GM18505 (cell line): ENCODE results near the gene ANTXR1.

Source experiments
- ATAC-seq: cut with Tn5 transposase; IDR thresholded peaks from one replicate; pipeline ENCODE4 v1.9.1; 2021; ENCODE audit not compliant: unreplicated experiment
- POLR2A ChIP-seq: IDR thresholded peaks from 4 replicates; pipeline ENCODE4 v1.6.1; 2011; ENCODE audit warnings: borderline replicate concordance; ENCODE audit not compliant: insufficient read depth, insufficient read length; ENCODE audit errors: extremely low read depth

ANTXR1 gene

GRCh38 chr2:69157441-69157840, 144.5 kb downstream of the ANTXR1 start:
- no peak for TF ChIP-seq POLR2A
- no peak for ATAC-seq

DNA sequence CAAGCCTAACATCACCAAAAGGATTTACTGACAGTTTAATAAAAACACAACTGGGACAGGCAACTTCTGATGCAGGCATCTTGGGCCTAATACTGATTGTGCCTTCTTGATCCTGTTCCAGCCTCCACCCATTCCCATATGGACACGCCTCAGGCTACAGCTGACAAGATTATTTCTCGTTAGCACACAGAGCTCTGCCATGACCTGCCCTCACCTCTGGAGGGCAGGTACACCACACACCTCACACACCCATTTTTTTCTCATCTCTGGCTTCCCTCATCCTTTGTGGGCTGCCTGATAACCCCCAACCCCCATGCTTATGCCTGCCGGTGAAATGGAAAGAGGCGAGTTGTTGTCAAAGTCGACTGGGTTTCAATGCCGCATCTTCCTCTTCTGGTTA, 147.0 kb downstream of the ANTXR1 start:
- TF ChIP-seq POLR2A, result no peak
- ATAC-seq, result no peak

DNA sequence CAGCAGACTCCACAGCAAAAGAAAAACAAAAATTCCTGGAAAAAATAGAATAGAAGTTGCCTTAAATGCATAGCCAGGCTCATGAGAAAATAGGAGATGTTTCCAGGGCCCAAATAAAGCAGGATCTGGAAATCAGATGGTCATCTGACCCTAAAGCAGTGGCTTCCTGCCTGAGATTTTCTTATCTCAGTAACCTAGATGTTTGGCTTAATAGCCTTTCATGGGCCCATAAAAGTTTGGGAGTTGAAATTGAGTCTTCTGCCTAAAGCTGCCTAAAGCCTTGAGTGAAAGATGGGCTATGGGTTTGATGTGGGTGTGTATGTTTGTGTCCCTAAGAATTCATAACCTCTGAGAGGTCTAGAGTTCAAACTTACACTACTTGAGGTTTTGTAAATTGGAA, 149.1 kb downstream of the ANTXR1 start:
- ATAC-seq, result no peak
- no peak for TF ChIP-seq POLR2A

DNA sequence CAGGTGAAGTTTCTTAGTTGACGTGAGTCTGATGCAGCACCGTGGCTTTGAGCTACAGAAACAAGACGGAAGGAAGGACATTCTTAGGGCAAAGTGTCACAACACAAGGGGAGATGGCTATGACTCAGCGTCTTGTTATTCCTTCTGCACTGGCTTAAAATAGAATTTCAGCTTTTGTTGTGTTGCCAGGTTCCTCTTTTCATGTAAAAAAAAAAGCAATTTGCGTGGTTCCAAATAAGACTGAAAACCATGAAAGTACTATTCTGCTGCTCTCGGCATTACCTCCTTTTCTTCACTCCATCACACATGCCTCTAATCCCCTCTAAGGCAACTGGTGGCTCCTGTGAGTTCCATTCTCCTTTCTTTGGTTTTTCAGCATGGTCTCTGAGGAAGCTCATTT, 150.1 kb downstream of the ANTXR1 start:
- peak; percentile 83 for ATAC-seq
- TF ChIP-seq POLR2A, result no peak

DNA sequence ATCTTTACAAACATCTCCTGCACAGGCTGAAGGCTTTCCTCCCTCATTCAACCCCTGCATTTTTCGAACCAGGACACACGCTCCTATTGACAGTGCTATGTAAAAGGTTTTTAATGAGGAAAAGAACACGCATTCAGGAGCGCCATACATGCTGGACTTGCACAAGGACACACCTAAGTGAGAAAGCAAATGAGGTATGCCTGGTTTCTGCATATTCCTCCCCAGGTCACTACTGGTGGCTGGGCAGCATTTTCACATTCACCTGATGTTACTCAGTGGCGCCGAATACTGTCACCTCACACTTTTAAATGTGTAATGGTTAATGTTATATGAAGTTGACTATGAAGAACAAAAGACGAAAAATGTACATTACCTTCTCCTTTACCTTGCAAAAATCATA, 150.6 kb downstream of the ANTXR1 start:
- no peak for ATAC-seq
- no peak for TF ChIP-seq POLR2A

DNA sequence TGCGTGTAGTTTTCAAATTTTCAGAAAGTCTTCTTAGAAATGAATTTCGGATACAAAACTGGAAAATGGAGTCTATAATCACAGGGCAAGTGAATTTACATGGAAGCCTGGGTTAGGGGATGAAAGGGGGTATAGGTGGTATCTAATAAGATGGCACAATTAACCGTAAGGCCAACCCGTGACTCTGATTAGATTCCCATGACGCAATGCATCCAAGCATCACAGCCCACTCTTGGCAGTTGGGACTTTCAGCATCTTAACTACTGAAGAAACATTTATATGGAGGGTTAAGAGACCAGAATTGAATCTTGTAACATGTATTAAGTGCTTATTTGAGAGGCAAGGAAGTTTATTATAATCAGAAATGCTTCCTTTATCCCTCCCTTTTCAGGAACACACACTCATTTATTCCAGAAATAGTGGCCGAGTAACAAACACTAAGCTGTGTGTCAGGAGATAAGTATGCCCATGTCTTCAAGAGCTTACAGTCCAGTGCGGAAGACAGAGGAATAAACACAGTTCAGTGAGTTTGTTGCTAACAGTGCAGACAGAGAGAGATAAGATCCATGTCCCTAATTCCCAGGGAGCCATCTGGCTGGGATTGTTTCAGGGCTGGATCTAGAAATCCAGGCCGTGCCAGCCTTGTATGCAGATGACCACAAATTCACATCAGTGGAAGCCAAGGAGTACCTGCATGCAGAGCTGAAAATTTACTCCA, 151.2 kb downstream of the ANTXR1 start:
- ATAC-seq, result no peak
- no peak for TF ChIP-seq POLR2A

- no peak for TF ChIP-seq POLR2A
- ATAC-seq, result no peak
Observed at GRCh38 chr2:69165091-69165880, 152.3 kb downstream of the ANTXR1 start.

DNA sequence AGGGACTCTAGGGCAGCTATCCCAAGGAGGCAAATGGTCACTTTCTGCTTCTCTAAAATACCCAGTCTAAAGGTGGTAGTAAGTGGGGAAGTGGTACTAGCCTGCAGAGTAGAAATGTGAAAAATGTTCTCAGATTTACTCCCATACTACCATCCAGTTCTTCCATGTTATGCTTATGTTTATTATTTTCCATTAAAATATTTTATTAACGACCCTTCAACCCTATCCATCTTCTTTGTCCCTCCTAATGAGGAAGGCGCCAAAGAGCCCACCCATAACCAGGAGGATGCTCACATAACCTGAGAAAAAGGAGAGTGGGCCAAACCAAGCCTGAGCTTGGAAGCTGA, 153.5 kb downstream of the ANTXR1 start:
- TF ChIP-seq POLR2A, result no peak
- no peak for ATAC-seq

DNA sequence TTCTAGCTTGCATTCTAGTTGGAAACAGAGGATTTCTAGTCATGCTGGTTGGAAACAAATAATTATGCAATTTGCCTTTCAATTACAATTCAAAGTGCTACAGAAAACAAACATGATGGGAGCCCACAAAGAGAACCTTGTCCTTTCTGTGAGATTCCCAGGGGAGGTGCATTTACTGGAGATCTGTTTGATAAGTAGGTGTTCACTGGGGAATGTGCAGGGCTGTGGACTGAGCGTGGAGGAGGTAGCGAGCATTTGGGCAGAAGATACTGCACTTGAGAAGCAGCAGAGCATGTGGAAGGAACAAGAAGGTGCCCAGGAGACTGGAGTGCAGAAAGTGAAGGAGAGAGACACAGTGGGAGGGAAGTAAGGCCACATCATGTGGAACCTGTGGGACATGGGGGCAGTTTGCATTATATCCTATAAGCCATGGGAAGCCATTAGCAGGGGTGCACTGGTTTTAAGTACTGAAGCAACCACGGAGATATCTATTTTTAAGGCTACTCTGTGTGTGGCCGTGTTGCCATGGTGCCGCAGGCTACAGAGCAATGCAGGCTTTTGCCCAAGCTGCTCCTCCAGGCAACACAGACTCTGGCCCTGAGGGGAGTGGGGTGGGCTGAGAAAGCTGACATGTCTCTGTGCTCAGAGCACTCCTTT, 154.0 kb downstream of the ANTXR1 start:
- no peak for ATAC-seq
- no peak for TF ChIP-seq POLR2A

DNA sequence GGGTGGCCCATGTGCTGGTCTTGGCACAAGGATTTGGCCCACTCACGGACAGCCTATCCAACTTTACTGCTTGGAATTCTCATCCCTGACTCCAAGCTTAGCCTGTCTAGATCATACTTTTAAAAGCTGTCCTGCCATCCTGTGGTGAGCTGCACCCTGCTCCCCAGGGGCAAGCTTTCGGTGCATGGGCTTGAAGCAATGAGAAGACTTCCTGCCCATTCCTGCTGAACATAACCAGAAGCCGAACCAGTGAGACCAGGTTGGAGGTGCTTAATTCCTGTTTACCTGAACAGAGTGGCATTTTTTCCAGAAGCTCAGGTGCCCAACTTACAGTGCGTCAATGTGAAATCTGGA, 154.5 kb downstream of the ANTXR1 start:
- TF ChIP-seq POLR2A, result no peak
- no peak for ATAC-seq

- no peak for TF ChIP-seq POLR2A
- ATAC-seq, result no peak
Observed at GRCh38 chr2:69168144-69168813, 155.3 kb downstream of the ANTXR1 start.

GRCh38 chr2:69168950-69169654, 156.1 kb downstream of the ANTXR1 start:
- no peak for TF ChIP-seq POLR2A

DNA sequence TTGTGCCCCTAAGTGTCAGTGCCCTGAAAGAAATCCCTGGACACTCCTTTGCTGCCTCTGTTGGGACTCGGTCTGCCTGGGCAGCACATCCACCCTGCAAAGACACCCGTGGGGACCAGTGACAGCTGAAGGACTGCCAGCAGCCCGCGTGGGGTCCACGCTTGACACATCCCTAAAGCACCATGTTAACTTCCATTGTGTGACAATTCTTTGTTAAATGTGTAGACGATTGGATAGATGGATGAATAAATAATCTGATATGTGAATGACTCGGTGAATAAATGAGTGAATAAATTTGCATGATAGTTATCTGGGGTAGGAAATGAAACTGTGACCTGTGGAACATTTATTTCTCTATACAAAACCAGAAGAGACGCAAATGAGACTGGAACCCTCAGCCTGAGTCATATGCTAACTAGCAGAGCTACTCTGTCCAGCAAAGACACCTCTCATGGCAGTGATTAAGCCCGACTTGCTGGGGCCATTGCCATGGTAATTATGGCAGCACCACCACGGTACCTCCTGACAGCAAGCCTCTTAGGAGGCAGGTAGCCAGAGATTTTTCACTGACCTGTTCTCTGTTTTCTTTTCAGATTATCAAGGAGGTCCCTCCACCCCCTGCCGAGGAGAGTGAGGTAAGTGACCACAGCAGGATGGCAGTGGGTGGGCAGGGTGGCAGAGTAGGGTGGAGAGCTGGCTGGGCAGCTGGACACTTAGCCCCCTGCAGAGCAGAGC, 156.8 kb downstream of the ANTXR1 start:
- no peak for TF ChIP-seq POLR2A
- ATAC-seq, result no peak

More at GRCh38 chr2:69168950-69169654, 156.1 kb downstream of the ANTXR1 start:
- ATAC-seq, result no peak

DNA sequence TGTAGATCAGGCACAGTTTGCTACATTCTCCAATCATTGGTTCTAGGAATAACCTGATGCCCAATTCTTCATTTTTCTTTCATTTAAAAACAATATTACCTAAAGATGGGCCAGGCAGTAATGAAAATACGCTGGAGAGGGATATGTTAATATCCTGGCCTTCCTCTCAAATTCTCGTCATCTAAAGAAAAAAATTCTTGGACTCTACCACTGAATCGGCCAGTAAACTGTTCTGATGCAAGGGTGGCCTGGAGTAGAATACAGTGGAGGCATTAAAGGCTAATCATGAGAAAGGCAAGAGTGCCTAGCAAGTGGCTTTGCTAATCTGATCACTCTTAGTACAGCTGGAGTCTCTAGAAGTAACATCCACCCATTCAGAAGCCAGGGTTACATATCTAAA, 157.7 kb downstream of the ANTXR1 start:
- no peak for ATAC-seq
- no peak for TF ChIP-seq POLR2A
